Middle frontal gyrus (tissue), 1 donor: ENCODE results near the gene CAMK2D.

ENCODE experiments used
- DNase-seq: peaks from one replicate; pipeline ENCODE4 v3.0.0-alpha.2; 2015; ENCODE audit warnings: low spot score; ENCODE audit errors: extremely low spot score

The CAMK2D gene

DNA sequence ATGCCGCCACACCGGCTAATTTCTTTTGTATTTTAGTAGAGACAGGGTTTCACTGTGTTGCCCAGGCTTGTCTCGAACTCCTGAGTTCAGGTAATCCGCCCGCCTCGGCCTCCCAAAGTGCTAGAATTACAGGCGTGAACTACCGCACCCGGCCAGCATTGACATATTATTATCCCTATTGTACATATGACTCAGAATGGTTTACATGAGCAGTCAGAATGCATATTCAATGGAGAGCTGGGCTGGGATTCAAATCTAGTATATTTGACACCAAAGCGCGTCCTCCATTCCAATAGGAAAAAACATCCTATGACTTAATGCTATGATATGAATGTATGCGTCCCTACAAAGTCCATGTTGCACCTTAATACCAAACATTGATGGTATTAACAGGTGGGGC, 281.4 kb downstream of the CAMK2D start:
- no peak for DNase-seq

DNA sequence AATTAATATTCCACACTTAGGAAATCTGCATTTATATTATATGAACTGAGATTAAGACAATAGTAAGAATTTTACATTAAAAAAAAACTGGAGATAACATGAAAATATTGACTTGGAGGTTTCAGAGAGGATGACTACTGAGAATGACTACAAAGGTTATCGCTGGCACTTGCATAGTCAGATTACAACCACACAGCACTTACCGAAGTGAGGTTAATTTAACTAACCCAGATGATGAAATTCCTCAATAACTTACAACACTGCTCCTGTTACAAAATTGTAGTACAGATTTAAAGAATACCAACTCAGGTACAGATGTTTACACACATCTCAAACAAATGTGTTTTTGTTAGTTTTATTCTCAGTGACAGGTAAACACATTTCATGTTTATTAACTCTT, 283.5 kb downstream of the CAMK2D start:
- DNase-seq, result no peak

DNA sequence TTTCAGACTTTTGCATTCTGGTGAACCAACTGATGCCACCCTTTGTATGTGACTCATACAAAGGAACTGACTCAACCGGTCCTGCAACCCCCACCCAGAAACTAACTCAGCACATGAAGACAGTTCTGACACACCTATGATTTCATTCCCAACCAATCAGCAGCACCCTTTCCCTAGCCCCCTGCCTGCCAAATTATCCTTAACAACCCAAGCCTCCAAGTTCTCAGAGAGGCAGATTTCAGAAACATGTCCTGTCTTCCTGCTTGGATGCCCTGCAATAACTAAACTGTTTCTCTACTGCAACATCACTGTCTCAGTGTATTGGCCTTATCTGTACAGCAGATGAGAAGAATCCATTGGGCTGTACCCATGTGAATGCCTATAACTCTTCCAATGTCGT, 284.7 kb downstream of the CAMK2D start:
- no peak for DNase-seq

DNA sequence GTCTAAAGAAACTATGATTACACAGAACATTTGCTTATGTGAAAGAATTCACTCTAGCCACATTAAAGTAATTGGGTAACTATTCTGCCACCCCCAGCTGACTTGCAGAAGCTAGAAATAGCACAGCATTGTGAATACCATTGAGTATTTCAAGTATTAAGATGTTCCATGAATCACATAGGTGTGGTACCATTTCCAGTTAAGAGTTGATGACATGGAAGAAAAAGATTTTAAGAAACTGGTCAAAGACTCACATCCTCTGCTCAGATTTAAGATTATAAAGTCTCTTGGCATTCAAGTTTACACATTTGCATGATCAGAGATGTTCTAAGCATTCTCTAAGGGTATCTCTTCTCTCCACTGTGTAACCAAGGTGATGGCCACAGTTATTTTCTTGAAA, 287.5 kb downstream of the CAMK2D start:
- no peak for DNase-seq

DNA sequence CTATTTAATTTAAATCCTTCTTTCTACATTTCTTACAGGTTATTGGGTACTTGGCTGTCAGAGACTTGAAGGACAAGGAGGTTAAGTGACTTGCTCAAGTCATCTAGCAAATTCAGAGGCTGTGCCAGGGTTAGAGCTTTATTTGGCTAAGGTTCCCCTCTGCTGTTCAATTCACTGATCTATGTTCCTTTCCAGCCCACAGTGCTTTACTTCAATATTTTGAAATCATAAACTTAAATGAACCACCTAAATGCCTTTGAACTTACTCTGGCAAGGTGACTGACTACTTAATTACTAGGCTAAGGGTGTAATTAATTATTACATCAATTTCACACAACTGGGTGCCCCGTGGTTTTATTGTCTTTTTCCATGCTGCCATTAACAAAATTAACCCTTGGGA, 288.7 kb downstream of the CAMK2D start:
- DNase-seq, result no peak

DNA sequence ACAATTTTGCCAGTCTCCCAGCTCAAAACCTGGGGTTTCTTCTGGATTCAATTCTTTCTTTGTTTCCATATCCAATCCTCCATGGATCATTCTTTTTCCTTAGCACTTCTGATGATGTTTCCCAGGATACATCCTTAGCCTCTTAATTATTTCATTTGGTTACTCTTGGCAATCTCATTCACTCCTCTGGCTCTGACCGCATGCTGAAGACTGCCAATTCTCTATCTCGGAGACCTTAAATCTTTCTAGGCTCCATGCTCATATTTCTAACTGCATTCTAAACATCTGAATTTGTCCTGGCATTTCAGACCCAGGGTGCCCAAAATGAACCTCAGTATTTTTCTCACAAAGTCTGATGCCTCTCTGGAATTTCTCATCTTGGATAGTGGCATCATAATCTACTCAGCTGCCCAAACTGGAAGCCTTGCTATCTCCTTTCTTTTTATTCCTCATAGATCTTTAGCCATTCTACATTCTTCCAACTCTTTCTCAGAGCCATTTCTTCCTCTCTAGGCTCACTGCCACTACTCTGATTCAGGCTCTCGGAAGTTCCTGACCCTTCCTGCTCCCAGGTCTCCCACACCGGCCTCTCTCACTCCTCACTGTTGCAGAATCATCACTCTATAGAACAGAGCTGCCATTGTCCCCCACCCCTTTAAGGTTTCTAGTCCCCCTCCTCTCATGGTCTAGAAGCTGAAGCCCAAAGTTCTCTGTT, 290.2 kb downstream of the CAMK2D start:
- no peak for DNase-seq

DNA sequence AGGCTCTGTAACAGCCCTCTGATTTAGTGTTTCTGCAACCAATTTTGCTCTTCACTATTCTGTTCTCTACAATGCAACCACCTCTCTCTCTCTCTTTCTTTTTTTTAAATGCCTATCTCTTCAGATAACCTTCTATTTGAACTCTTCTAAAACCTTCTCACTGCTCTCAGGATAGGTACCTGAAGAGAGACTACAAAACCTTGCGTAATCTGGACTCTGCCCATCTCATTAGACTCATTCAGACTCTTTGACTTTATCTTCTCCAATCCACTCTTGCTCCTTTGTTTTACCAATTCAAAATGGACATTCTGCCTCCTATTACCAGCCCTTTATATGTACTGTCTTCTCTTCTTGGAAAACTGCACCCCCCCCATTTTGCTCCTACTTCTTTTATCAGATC, 291.6 kb downstream of the CAMK2D start:
- DNase-seq, result no peak

DNA sequence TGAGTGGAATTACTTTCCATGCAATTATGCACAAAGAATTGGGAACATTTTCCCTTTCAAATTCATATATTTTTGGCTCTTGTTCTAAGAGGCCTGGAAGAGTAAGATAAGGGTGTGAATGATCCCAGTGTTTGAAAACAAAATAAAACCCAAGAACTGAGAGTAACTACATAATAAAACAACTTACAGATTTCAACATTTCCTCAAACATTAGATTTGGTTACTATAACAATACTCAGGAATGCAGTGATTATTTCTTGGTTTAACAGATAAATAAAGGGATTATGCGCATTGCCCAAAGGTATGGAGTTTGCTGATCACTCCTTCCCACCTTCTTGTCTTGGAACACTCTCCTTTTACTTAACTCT, 292.5 kb downstream of the CAMK2D start:
- DNase-seq, result no peak

DNA sequence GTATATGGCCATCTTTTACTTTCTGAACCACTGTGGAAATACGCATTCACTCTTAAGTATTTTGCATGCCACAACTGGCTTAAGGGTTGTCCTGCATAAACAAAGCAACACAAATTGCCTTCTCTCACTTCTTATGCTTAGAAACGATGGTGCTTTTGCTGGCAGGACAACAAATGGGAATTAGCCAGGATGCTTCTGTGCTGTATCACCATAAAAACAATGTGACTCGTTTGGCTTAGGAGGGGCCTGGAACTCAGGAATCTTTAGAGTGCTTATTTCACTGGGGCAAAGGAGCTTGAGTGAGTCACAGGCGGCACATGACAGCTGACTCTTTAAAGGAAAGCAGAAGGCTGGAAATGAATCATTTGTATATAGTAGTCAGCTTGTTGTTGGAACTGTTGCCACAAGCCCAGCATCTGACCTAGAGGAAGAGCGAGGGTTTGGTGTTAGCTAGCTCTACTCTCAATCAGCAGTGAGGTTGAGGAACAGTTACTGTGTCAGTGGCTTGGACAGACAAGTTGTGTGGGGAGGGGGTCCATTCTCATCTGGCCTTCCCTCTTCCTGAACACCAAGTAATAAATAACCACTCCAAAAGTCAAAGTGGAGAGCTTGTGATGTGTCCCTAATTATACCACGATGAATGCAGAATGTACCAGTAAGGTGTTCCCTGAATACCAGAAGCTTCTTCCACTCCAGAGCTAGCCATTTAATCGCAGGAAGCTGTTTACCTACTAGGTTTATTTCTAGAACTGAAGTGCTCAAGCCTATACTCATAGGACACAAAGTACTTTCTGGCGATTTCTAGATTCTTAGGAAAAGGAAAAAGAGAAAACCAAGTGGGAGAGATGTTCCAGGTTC, 293.1 kb downstream of the CAMK2D start:
- DNase-seq, result no peak

DNA sequence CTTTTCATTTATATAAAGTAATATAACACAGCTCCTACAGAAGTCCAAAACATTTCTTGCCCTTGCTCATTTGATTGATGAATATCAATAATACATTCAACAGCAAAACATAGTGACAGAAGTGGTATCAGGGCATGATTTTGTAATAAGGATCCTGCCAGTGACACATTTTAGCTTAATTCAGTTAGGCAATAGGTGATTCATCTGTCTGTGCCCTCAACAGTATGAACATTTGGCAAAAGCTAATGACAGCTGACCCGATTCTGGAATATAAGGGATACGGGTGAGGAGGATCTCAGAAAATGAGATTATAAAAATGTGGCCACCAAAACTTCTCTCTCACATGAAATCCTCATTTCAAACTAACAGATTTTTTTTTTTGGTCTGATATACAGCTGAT, 294.0 kb downstream of the CAMK2D start:
- no peak for DNase-seq

DNA sequence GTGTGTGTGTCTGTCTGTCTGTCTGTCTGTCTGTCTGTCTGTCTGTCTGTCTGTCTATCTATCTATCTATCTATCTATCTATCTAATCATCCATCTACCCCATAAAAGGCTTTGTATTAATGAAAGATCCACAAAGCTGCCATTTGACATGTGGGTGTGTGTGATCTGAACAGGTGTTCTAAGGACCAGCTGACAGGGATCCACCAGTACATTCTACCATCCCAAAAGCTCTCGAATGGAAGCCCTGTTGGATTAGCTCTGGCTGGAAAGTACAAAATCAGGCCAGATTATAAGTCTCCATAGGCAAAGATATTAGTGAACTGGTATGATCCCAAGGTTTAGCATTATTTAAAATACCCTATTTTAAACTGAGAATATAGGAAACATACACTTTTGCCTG, 299.3 kb downstream of the CAMK2D start:
- no peak for DNase-seq

DNA sequence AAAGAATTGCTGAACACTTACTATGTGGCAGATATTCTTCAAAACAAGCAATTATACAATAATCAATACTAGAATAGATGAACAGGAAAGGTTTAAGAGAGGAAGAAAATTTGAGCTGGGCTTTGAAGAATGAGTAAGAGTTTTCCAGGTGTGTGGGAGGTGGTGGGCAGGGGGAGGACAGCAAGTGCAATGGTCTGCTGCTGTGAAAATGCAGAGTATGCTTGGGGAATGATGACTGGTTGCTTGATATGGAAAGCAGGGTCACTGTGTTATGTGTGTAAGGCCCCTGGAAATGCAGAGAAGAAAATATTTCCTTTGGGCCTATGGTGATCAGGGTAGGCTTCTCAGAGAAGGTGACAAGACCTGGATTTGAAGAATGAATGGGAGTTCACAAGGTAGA, 300.3 kb downstream of the CAMK2D start:
- DNase-seq, result no peak

DNA sequence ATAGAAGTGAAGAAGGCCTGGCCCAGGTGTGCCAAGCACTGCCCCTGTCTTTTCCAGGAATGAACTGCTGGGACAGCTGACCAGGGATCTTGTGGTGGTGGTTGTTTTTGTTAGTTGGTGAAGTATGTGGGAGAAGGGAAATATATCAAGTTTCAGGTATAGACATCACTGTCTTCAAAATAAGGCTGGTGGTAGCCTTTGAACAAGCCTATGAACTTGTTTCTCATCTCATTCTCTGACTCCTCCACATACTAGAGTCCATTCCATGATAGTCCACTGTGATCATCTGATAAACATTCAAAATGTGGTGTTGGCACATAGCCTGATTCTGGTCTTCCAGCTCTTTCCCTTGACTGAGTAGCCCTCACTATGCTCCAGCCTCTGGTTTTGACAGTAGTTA, 303.7 kb downstream of the CAMK2D start:
- DNase-seq, result no peak

DNA sequence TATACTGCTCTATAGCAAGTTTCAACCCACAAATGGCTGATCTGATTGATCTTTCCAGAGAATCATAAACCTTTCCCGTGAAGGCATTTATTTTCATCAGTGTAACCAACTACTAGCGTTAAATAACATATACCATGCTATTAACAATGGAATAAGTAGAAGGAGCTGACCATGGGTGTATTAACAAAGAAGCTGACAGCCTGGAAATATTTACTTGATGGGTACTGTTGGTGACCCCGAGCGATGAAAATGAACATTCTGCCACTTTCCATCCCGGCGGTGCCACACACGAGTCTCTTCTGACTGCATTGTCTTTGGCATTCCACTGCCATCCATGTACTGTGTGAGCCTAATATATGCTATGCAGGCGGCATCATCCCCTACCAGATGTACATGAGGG, 304.4 kb downstream of the CAMK2D start:
- no peak for DNase-seq

DNA sequence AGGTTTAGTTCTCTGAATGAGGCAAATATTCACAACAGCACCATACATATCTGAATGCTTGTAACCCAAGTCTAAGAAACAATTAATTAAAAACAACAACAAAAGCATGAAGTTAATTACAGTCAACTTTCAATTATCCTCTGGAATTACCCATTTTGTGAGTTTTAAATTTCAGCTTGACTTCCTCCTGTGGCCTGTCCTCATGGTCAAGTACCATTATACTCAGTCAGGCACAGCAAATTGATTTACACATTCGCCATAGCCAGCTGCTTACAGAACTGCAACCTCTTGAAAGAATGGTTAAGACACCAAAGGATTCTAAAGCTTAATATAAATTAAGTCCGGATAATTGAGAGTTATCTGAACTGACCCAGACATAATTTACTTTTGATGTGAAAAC, 306.5 kb downstream of the CAMK2D start:
- no peak for DNase-seq

DNA sequence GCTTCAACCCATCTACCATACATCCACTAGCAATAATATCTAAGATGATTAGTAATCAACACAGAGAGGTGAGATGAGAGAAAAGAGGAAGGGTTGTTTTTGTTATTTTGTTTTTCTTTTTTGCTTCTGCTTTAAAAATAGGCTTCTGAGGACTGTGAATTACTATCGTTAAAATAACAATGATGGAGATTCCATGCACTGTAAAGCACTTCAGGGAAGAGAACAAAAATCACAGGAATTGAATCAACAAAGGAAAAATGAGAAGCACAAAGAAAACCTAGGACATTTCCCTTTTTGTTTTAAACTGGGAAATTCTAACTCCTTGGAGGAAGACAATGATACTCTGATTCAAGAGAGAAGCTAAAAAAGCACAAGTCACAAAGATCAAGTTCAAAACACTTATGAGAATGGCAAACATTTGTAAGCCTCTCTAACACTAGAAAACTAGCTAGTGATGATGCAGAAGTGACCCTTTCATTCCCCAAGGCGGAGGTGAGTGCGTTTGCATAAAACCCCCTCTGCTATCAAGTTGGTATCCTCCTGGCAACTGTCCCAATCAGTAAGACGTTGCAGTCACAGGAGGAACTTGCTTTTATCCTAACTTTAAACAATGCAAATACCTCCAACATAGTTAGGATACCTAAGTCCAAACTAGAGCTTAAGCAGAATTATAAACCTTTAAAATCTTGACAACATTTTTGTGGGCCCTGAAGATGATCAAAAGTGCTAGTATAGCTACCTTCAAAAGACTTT, 308.5 kb downstream of the CAMK2D start:
- no peak for DNase-seq

DNA sequence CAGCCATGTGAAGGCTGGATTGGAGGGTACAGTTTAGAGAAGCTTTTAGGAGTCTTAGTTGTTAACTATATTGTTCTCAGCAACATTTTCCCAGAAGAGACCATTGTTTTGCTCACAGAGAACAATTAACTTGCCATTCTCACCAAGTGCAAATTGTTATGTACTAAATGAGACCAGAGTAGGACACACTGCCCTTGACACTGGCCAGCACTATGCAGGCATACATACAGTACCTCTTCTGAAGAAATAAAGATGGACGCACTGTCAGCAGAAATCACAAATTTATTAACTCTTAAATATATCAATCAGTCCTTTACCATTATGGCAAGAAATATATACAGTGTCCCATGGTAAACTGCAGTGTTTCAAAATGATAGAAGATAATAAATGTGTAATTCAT, 309.4 kb downstream of the CAMK2D start:
- DNase-seq, result no peak

DNA sequence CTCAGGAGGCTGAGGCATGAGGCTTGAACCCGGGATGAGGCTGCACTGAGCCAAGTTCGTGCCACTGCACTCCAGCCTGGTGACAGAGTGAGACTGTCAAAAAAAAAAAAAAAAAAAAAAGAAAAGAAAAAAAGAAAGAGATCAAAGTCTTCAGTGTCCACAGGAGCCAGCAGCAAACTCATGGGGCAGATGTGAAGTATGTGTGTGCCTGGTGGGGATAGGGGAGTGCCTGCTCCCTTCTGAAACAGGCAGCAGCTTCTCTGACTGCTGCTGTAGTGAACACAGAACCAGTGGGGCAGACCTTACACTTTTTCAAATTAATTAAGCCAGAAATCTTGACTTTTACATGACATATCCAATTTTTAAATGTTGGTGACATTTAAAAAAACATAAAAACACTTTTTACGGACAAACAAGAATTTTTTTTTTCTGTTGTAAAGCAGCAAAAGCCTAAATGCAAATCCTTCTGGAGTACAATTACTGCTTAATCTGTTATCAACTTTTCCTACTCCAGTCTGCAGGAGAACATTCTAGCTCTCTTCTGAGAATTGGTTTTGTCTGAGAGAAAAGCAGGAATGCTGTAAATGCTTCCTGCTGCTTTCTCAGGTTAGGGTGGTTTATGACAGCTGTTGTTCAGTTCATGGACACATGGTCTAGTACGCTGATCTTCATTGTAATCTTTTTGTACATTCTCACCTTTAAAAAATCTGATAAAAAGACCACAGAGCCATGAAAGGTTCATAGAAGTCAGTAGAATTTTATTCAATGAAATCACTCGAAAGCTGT, 311.1 kb downstream of the CAMK2D start:
- no peak for DNase-seq

DNA sequence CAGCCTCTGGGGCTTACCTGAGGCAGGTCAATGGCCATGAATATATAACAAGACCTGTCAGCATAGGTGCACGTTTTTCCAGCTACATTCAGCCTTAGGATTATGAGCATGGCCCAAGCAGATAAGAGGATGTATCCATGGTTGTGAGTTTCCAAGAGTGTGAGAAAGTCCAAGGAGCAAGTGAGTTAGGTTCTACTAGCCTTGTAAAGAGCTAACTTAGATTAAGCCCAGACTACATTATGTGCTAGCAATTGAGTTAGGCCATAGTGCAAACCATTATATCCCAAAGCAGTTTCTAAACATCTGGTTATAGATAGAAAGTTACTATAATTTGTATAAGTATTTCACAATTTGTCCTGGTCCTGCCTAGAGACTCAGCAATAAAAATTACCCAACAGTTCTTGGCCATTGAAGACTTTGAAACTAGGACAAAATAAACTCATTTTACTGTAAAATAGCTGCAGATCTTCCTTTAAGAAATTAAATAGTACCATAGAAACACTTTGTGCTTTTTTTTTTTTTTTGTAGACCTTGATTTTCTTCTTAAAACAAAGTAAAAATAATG, 312.0 kb downstream of the CAMK2D start:
- no peak for DNase-seq

DNA sequence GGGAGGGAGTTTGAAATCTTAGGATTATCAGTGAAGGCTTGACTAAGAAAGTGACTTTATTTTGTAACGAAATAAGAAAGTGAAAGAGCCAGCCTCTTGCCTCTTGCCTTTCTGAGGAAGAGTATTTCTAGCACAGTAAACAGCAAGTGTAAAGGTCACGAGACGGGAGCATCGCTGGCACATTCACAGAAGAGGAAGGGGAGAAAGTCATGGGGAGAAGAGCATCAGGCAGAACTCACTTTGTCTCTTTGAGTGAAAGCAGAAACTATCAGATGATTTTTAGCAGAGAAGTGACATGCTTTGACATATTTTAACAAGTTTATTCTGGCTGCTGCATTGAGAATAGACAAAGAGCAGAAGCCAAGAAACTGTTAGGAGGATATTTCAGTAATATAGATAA, 313.8 kb downstream of the CAMK2D start:
- no peak for DNase-seq

DNA sequence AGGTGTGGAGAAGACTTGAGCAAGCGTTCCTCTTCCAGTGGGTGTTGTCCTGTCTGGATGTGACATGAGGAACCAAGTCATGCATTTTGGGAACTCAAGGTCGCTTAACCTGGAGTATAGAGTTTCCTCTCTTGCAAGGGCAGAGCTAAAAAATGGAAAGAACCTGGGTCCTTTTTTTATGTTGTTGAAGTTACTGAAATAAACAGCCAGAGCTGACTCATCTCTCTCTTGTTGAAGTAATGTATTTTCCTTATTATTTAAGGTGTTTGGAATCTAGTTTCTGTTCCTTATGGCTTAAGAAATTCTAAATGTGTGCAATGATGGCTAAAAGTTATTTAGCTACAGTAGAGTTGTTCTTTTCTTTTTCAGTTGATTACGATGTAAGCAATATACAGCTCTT, 314.5 kb downstream of the CAMK2D start:
- DNase-seq, result no peak
